ENCODE data around the gene KRTAP1-1. TPM values are rescaled to one million over a fixed set of nuclear protein-coding genes. Genes with fewer than 3 reads are reported as not detected.

Gene KRTAP1-1
- total RNA-seq, 1 experiment from 2014 or later: not detected

- intact Hi-C loops (cut with micrococcal nuclease; ENCODE audit: unreplicated experiment): no loop called here
- DNase-seq: no peak
- Mint-ChIP-seq H3K36me3 (ENCODE audit: insufficient read depth, unreplicated experiment) (no peaks in the 10 kb centered on the region), H3K4me3 (ENCODE audit: unreplicated experiment) (no peak within 1 kb of the TSS), H3K4me1 (ENCODE audit: low read depth, unreplicated experiment) (no peaks in the 10 kb centered on the region), H3K27me3 (ENCODE audit: insufficient read depth, unreplicated experiment) (no peaks in the 10 kb centered on the region), H3K9me3 (ENCODE audit: unreplicated experiment) (peaks cover 13% of the 10 kb centered on the region), H3K27ac (ENCODE audit: unreplicated experiment) (no peak within 1 kb of the TSS)
- no peak for TF ChIP-seq CTCF (IDR thresholded peaks at IDR 0.05; ENCODE audit: insufficient read depth in 1 of 2, low read depth in 1 of 2, low read length in 1 of 2, severe bottlenecking in 1 of 2, unreplicated experiment in 1 of 2)
- H3K4me1 ChIP-seq: no peaks in the 10 kb centered on the region
- ChIA-PET CTCF (no interaction called here), POLR2A (no interaction called here)
- H3K36me3 ChIP-seq (ENCODE audit: control insufficient read depth, insufficient read depth, low read length): no peaks in the 10 kb centered on the region
- H3K9me3 ChIP-seq: no peaks in the 10 kb centered on the region
- H3K4me3 ChIP-seq (ENCODE audit: low read depth, low read length): no peak within 1 kb of the TSS
- BruUV-seq (replicated peaks): no TSS peak
- H3K27me3 ChIP-seq (replicated peaks; ENCODE audit: control insufficient read depth, insufficient read depth, low read length): no peaks in the 10 kb centered on the region
Observed at GRCh38 chr17:41026715-41027471, 14.4 kb downstream of the KRTAP1-1 start, which contains the start of gene KRTAP1-5. KRTAP1-5 (minus strand) TSS chr17:41027208; CDS start chr17:41027155, 53 bp downstream.

GRCh38 chr17:41024697-41025096 is 16.6 kb downstream of the KRTAP1-1 start:
- no peaks in the 10 kb centered on the region for H3K9me3 ChIP-seq
- peaks cover 13% of the 10 kb centered on the region for H3K9me3 Mint-ChIP-seq (ENCODE audit: unreplicated experiment)
- no peak for TF ChIP-seq CTCF (IDR thresholded peaks at IDR 0.05; ENCODE audit: insufficient read depth in 1 of 2, low read depth in 1 of 2, low read length in 1 of 2, severe bottlenecking in 1 of 2, unreplicated experiment in 1 of 2)
- BruUV-seq (replicated peaks): no TSS peak
- H3K27me3 ChIP-seq (replicated peaks; ENCODE audit: control insufficient read depth, insufficient read depth, low read length): no peaks in the 10 kb centered on the region
- no peak overlapping the region for H3K4me3 Mint-ChIP-seq (ENCODE audit: unreplicated experiment)
- no peaks in the 10 kb centered on the region for H3K36me3 Mint-ChIP-seq (ENCODE audit: insufficient read depth, unreplicated experiment)
- 0 out of 2 replicates have a peak, but pooled peaks cover 6% of the 10 kb centered on the region for H3K4me1 ChIP-seq
- ChIA-PET CTCF (no interaction called here), POLR2A (no interaction called here)
- no peaks in the 10 kb centered on the region for H3K36me3 ChIP-seq (ENCODE audit: control insufficient read depth, insufficient read depth, low read length)
- no peak for DNase-seq
- no peak overlapping the region for H3K27ac Mint-ChIP-seq (ENCODE audit: unreplicated experiment)
- intact Hi-C loops (cut with micrococcal nuclease; ENCODE audit: unreplicated experiment): no loop called here
- H3K4me3 ChIP-seq (ENCODE audit: low read depth, low read length): no peak overlapping the region
- H3K4me1 Mint-ChIP-seq (ENCODE audit: low read depth, unreplicated experiment): no peaks in the 10 kb centered on the region
- no peaks in the 10 kb centered on the region for H3K27me3 Mint-ChIP-seq (ENCODE audit: insufficient read depth, unreplicated experiment)

- H3K27me3 Mint-ChIP-seq (ENCODE audit: insufficient read depth, unreplicated experiment): no peaks in the 10 kb centered on the region
- no peak overlapping the region for H3K4me3 Mint-ChIP-seq (ENCODE audit: unreplicated experiment)
- no peaks in the 10 kb centered on the region for H3K36me3 ChIP-seq (ENCODE audit: control insufficient read depth, insufficient read depth, low read length)
- CTCF ChIA-PET: no interaction called here
- peaks cover 17% of the 10 kb centered on the region for H3K9me3 Mint-ChIP-seq (ENCODE audit: unreplicated experiment)
- no peak overlapping the region for H3K4me3 ChIP-seq (ENCODE audit: low read depth, low read length)
- H3K4me1 ChIP-seq: peaks cover 36% of the 10 kb centered on the region
- no peaks in the 10 kb centered on the region for H3K36me3 Mint-ChIP-seq (ENCODE audit: insufficient read depth, unreplicated experiment)
- no peaks in the 10 kb centered on the region for H3K27me3 ChIP-seq (replicated peaks; ENCODE audit: control insufficient read depth, insufficient read depth, low read length)
- BruUV-seq (replicated peaks): no TSS peak
- TF ChIP-seq CTCF (IDR thresholded peaks at IDR 0.05; ENCODE audit: insufficient read depth in 1 of 2, low read depth in 1 of 2, low read length in 1 of 2, severe bottlenecking in 1 of 2, unreplicated experiment in 1 of 2): no peak
- DNase-seq: peak; percentile 31 to 61
- intact Hi-C loops (cut with micrococcal nuclease; ENCODE audit: unreplicated experiment): no loop called here
- POLR2A ChIA-PET: no interaction called here
- no peak overlapping the region for H3K27ac Mint-ChIP-seq (ENCODE audit: unreplicated experiment)
- H3K9me3 ChIP-seq: no peaks in the 10 kb centered on the region
- H3K4me1 Mint-ChIP-seq (ENCODE audit: low read depth, unreplicated experiment): peaks cover 14% of the 10 kb centered on the region
Observed at GRCh38 chr17:41020336-41020735, 20.9 kb downstream of the KRTAP1-1 start.

Measured in Caco-2 (cell line).